Pancreas (tissue), 10 donors: ENCODE data around the gene ME2. TPM values are rescaled to one million over a fixed set of nuclear protein-coding genes. Genes with fewer than 3 reads are reported as not detected.
"Not testable (repeated sequence)": the region's sequence is repeated elsewhere in the genome, so short reads cannot be mapped to it uniquely, and the experiment has no call there.

Experiments used
- ATAC-seq, 4 donors: fragments of 200-7000 bp; cut with Tn5 transposase; one replicate each; pipeline versions ENCODE4 v1.8.0 to v1.9.1; 2020; ENCODE audit warnings: mild to moderate bottlenecking in 4 of 4, moderate library complexity in 4 of 4
- DNase-seq, 6 donors: peaks; one replicate each; pipeline ENCODE4 v3.0.0-alpha.2; 2020
- FAIRE-seq: peaks from 2 replicates; lab custom pipeline; 2012; peaks lifted over from hg19 to GRCh38; lab: Jason Lieb, UNC
- H3K27ac ChIP-seq, 4 donors: fragments of 200-600 bp; sonication (generic); 1 replicate in 3 of 4; 2 replicates in 1 of 4; pipeline versions ENCODE4 v1.5.0 to v1.8.0; 2020
- H3K27me3 ChIP-seq, 4 donors: fragments of 200-600 bp; one replicate each; pipeline ENCODE4 v1.8.0; 2021
- H3K36me3 ChIP-seq, 3 donors: fragments of 200-600 bp; sonication (generic) in 1 of 3; one replicate each; pipeline versions ENCODE4 v1.5.0 to v1.8.0; 2020 to 2021
- H3K4me1 ChIP-seq, 3 donors: fragments of 200-600 bp; one replicate each; pipeline ENCODE4 v1.8.0; 2021
- H3K4me3 ChIP-seq, 4 donors: fragments of 200-600 bp; sonication (generic) in 2 of 4; one replicate each; pipeline versions ENCODE4 v1.5.0 to v1.8.0; 2020 to 2021
- H3K9me3 ChIP-seq, 4 donors: fragments of 200-600 bp; one replicate each; pipeline ENCODE4 v1.8.0; 2021
- CTCF ChIP-seq, 4 donors: fragments of 200-600 bp; sonication (generic) in 3 of 4; IDR thresholded peaks; one replicate each; pipeline versions ENCODE4 v1.5.0 to v1.8.0; 2021; ENCODE audit warnings: antibody characterized with exemption in 4 of 4
- WGBS, 2 donors: extraction: QIAGEN DNeasy Blood & Tissue Kit; methylation state at CpG; one replicate each; pipeline ENCODE4 v1.1.7; 2013; 5-methylcytosine and 5-hydroxymethylcytosine counted together
- intact Hi-C, 3 donors: fragments of 100-400 bp; cut with DNase I; formaldehyde crosslinking; loops; one replicate each; pipeline versions ENCODE4 v1.11.1 to v1.14.2; 2022
- polyA plus RNA-seq, 2 donors: library from polyadenylated mRNA; stranded (reverse); fragments of 200-250 nt; gene quantifications; one replicate each; pipeline ENCODE4 v1.2.3, GENCODE V29; 2013
- total RNA-seq, 6 donors: library from RNA; stranded (reverse); fragmentation: NEBNext Ultra II Directional in 4 of 6; extraction: Animal tissue kit (Norgen Biotek cat#: 25700) in 4 of 6; gene quantifications; one replicate each; pipeline versions ENCODE4 v1.2.1 to v1.2.4, GENCODE V29; 2021 to 2023
- donor health status: healthy with polysubstance abuse.
- donor health status: DM: no; HTN: no; CAD: no; lungs with moderate emphysema.
- donor health status: DM: no; HTN: no; CAD: no.
- donor health status: control.
- donor health status: control.
- donor health status: Bipolar disorder and iron deficiency.
- donor health status: DM: yes; HTN: yes; CAD: no.
- donor health status: DM: no; HTN: no; CAD: no.
- donor health status: DM: no; HTN: no; CAD: no.
- donor health status: DM: yes; HTN: yes; CAD: no.

ME2 gene
- total and polyA plus RNA-seq, 8 donors = 9.9 to 22.1 (median 17.6) TPM

GRCh38 chr18:50994031-50994430, 115.1 kb downstream of the ME2 start:
- no peaks in the 10 kb centered on the region for H3K27me3 ChIP-seq
- WGBS, 2 donors = 89 to 90% methylated on average over 2 of the region's 2 CpGs
- DNase-seq (no peak), FAIRE-seq (no peak), ATAC-seq (no peak)
- no peak for TF ChIP-seq CTCF (IDR thresholded peaks at IDR 0.05)
- no peaks in the 10 kb centered on the region for H3K4me1 ChIP-seq
- intact Hi-C loops = no loop called here
- no peak overlapping the region for H3K4me3 ChIP-seq
- H3K9me3 ChIP-seq = no peaks in the 10 kb centered on the region
- no peaks in the 10 kb centered on the region for H3K36me3 ChIP-seq
- no peak overlapping the region for H3K27ac ChIP-seq

DNA sequence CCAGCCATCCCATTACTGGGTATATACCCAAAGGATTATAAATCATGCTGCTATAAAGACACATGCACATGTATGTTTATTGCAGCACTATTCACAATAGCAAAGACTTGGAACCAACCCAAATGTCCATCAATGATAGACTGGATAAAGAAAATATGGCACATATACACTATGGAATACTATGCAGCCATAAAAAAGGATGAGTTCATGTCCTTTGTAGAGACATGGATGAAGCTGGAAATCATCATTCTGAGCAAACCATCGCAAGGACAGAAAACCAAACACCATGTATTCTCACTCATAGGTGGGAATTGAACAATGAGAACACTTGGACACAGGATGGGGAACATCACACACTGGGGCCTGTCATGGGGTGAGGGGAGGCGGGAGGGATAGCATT, 124.3 kb downstream of the ME2 start:
- H3K36me3 ChIP-seq, intact Hi-C loops, H3K4me3 ChIP-seq, FAIRE-seq, ATAC-seq, H3K27me3 ChIP-seq, DNase-seq, H3K4me1 ChIP-seq, H3K27ac ChIP-seq, H3K9me3 ChIP-seq: not testable (repeated sequence)
- 95 to 97% methylated on average over 2 of the region's 2 CpGs for WGBS, 2 donors

Other genes with a start within 250 kb of the ME2 start
- 1 to 10 TPM in 4 of 6 donors, under 1 TPM in 2; 0.66 to 3.9 (median 1.3) TPM for gene MRO, start 59.1 kb upstream of the ME2 start, total RNA-seq
- 1 to 10 TPM in 1 of 2 donors, under 1 TPM in 1; 0.19 to 1.0 TPM for gene MRO, start 59.1 kb upstream of the ME2 start, polyA plus RNA-seq
- 1 to 10 TPM; 5.2 to 7.5 (median 5.9) TPM for gene ELAC1, start 88.9 kb downstream of the ME2 start, total RNA-seq
- 1 to 10 TPM; 4.9 to 9.7 TPM for gene ELAC1, start 88.9 kb downstream of the ME2 start, polyA plus RNA-seq
- 10 to 100 TPM; 41.8 to 77.6 (median 46.4) TPM for gene SMAD4, start 151.1 kb downstream of the ME2 start, total RNA-seq
- gene SMAD4, start 151.1 kb downstream of the ME2 start, polyA plus RNA-seq = 10 to 100 TPM in 1 of 2 donors, 1 to 10 TPM in 1; 8.6 to 17.3 TPM